Amniotic epithelial cell (primary cell): Measurements from ENCODE around the gene NR2F2.

Experiments used
- DNase-seq: peaks from one replicate; pipeline ENCODE4 v3.0.0-alpha.2; 2010; ENCODE audit warnings: low read depth

NR2F2 gene

GRCh38 chr15:96330450-96331143, at the start of gene NR2F2:
TSS of gene NR2F2 (plus strand) at chr15:96330700. CDS start at chr15:96332106, 1,406 bp downstream.
- DNase-seq, result peak; percentile 97

- DNase-seq, result peak; percentile 86
Observed at GRCh38 chr15:96285305-96285704, 45.2 kb upstream of the NR2F2 start.

GRCh38 chr15:96285729-96286254, 44.7 kb upstream of the NR2F2 start:
- no peak for DNase-seq

DNA sequence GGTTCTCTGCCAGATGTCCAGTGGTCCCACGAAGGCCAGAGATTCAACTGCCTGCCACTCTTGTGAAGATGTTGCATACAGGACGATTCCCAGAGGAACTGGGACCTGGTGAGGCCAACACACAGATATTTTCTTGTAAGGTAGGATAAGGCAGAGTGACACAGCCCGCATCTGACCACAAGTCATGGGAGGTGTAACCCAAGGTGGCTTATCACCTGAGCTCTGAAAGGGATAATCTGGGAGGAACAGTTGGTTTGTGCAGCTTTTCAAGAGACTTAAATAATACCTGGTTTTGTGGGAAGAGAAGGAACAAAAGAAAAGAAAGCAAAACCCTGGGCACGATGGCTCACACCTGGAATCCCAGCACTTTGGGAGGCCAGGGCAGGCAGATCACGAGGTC, 39.8 kb upstream of the NR2F2 start:
- no peak for DNase-seq

DNA sequence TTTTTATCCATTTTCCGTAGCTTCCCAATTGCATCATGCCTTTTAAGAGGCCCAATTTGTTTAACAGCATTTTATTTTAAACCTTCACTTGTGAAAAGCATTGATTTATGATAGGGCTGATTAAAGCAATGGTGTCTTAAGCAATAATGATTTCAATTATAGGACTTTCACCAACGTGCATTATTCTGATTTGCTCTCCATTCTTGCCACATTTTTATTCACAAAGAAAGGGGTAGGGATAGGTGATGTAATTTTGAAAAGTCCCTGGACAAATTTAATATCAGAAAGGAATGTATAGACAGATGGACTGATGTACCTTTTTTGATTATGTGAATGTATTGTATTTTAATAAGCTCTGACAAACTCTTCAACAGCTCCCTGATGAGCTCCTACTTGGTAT, 37.9 kb upstream of the NR2F2 start:
- DNase-seq, result no peak

GRCh38 chr15:96293441-96293840, 37.1 kb upstream of the NR2F2 start:
- no peak for DNase-seq

GRCh38 chr15:96294766-96295165, 35.7 kb upstream of the NR2F2 start:
- DNase-seq, result no peak

DNA sequence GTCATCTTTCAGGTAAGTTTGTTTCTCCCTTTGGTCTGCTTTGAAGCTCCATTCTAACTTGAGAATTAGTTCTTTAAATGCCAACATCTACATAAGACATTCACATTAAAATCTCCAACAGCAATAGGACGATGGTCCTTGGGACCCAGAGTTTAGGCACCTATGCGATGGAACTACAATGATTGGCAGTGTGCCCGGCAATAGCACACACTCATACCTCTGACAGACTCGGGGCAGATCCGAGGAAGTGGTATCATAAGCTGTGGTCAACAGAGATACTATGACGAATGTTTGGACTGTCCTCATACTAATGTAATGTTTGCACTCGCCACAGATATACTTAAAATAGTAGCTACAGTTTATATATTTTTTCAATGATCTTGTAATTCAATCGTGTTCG, 34.2 kb upstream of the NR2F2 start:
- DNase-seq, result peak; percentile 80

DNA sequence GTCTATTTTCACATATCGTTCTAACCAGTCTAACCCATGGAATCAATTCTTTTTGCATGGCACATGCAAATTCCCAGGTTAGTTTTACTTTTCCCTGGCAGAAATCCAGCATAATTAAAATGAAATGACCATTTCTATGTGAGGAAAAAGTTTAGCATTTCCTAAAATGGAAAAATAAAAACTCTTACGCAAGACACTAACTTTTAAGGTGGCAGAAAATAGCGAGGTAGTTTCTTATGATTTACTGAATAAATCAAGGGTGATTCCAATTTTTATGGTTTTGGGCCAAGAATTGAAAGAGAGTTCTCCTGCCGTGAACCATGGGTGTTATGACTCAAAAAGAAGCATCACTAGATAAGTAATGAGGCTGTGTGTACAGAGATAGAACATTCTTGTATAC, 32.7 kb upstream of the NR2F2 start:
- DNase-seq, result no peak

DNA sequence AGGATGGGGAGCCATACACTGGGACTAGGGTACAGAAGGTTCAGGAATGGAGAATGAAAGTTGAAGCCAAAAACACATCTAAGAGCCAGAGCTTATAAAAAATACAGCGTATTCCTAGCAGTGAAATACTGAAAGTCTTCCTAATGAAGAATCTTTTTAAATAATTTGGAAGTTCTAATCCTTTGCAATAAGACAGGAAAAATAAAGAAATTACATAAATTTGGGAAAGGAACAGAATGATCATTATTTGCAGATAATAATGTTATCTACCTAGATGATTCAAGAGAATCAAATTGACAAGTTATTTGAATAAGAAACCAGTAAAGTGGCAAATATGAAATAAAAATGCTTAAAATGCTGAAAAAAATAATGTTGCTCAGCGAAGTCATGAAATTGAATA, 32.3 kb upstream of the NR2F2 start:
- no peak for DNase-seq

- DNase-seq, result no peak
Observed at GRCh38 chr15:96300836-96301235, 29.7 kb upstream of the NR2F2 start.

GRCh38 chr15:96303503-96304056, 26.9 kb upstream of the NR2F2 start:
- DNase-seq, result no peak

DNA sequence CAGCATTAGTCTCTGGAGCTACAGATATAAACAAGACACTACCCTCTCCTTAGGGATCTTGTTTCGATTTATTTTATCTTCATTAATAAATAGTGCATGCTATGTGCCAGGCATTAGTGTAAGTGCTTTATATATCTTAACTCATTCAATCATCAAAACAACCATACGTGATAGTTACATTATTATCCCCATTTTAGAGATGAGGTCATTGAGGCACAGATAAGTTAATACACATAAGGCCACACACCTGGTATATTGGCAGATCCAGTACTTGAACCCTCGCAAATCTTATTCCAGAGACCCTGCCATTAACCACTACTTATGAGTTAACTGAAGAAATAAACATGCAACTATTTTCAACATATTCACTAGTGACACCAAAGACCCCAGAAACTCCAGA, 25.7 kb upstream of the NR2F2 start:
- DNase-seq, result no peak

- no peak for DNase-seq
Observed at GRCh38 chr15:96306321-96306720, 24.2 kb upstream of the NR2F2 start.

GRCh38 chr15:96307856-96308394, 22.6 kb upstream of the NR2F2 start:
- no peak for DNase-seq

GRCh38 chr15:96309143-96309660, 21.3 kb upstream of the NR2F2 start:
- DNase-seq, result no peak

DNA sequence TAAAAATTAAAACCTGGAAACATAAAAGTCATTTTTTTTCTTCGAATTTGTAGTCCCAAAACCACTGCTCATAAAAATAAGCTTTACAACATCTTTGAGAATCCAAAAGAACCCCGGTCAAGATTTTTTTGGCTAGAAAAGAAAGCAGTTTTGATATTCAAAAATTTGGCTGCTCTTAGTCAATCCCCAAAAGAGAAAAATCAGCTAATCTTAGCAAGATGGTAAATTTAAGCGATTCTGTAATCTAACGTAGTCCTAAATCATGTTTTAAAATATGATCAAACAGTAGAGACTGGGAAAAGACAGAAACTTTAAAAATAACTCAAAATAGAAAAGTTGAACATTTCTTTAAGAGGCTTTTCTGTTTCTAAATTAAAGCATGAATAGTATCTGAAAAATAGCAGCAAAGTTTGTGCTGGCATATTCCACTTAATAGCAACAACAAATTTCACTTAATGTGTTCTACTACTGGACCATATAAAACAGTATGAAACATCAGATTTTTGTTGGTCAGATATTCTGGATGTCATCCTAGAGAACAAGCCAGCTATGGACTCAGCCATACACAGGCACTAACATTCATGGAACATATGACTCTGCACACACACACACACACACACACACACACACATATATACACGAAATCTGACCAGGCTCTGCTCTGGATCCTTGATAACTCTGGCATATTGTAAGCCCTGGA, 19.1 kb upstream of the NR2F2 start:
- DNase-seq, result no peak

GRCh38 chr15:96311956-96312294, 18.6 kb upstream of the NR2F2 start:
- DNase-seq, result no peak

DNA sequence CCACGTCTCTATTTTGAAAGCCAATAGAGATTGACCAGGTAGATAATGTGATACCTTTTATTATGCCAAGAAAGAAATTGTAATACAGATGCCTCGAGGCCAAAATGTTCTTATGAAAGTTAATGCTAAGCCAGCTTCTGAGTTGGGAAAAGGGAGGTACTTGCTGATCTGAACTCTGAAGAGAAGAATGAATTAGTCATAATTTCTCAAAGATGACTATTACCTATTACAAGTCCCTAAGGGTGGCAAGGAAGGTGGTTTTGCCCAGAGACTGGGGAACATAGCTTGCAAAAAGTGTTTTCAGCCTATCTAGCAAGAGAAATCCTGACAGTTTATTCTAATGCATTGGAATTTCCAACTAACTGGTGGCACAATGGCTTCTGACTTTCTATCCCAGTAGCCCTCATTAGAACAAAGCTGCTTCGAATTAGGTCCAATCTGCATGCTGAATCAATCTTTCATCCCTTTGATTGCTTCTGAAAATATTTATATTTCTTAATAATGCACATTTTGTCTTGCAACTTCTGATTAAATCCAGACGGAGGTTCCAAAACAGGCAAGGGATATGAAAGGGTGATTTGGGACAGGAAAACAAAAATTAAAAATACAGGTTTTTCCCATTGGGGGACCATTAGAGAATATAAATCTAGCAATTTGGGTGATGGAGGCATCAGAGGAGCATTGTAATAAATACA, 17.7 kb upstream of the NR2F2 start:
- DNase-seq, result no peak

GRCh38 chr15:96314518-96314917, 16.0 kb upstream of the NR2F2 start:
- no peak for DNase-seq

- no peak for DNase-seq
Observed at GRCh38 chr15:96314963-96315362, 15.5 kb upstream of the NR2F2 start.

DNA sequence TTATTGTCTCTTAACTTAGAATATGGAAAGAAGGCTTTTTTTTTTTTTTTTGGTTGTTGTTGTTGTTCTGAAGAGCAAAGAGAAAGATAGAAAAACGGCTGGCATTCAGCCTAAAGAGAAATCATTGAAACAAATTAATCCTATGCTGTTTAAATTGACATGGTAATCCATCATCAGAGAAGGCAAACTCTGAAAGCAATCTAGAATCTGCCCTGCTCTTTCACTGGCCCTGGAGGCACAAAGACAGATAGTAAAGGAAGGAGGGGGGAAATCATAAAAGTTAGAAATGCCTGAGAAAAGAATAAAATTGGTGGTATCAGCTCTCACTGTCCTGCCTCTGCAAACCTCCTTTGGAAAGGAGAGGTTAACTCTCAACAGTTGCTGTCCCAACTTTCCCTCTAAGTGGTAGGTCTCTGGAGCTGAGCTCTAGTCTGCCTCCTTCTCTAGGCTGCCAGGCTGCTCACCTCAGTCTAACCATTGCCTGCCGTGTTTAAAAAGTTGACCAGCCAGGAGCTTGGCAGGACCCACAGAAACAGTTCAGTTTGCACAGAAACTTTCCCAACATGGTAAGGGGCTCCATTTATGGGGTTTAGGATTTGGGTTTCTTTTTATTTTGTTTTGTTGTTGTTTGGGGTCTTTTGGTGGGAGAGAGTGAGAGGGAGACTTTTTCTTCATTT, 13.4 kb upstream of the NR2F2 start:
- no peak for DNase-seq
